Mesenchymal stem cell (in vitro differentiated cells and primary cell): Measurements from ENCODE around the gene CLIP2.

ENCODE experiments used
- DNase-seq: peaks from one replicate; pipeline ENCODE4 v3.0.0-alpha.2; 2013
- H2AFZ ChIP-seq: one replicate; pipeline ENCODE4 v1.6.1; 2013; ENCODE audit warnings: low read depth, mild to moderate bottlenecking, control low read depth, inconsistent platforms, low read length, moderate library complexity
- H2AK5ac ChIP-seq: 2 replicates; pipeline ENCODE4 v1.6.1; 2013; ENCODE audit warnings: low read length, moderate library complexity, mild to moderate bottlenecking, inconsistent platforms; ENCODE audit not compliant: severe bottlenecking
- H2BK120ac ChIP-seq: one replicate; pipeline ENCODE4 v1.6.1; 2013; ENCODE audit warnings: low read depth, mild to moderate bottlenecking, inconsistent platforms, low read length, moderate library complexity
- H2BK12ac ChIP-seq, 2 experiments: one replicate each; pipeline ENCODE4 v1.6.1; 2013; ENCODE audit warnings: inconsistent platforms in 2 of 2, low read length in 2 of 2, mild to moderate bottlenecking in 2 of 2, moderate library complexity in 2 of 2, control low read depth in 1 of 2
- H2BK15ac ChIP-seq: one replicate; pipeline ENCODE4 v1.6.1; 2013; ENCODE audit warnings: mild to moderate bottlenecking, low read depth, inconsistent platforms; ENCODE audit not compliant: poor library complexity, severe bottlenecking
- H2BK5ac ChIP-seq: 2 replicates; pipeline ENCODE4 v1.6.1; 2013; ENCODE audit warnings: low read depth, mild to moderate bottlenecking, low read length, control low read depth, inconsistent platforms; ENCODE audit not compliant: poor library complexity, severe bottlenecking
- H3K14ac ChIP-seq, 2 experiments: one replicate each; pipeline ENCODE4 v1.6.1; 2013; ENCODE audit warnings: inconsistent platforms in 2 of 2, low read length in 2 of 2, control low read depth in 1 of 2, mild to moderate bottlenecking in 1 of 2, moderate library complexity in 1 of 2
- H3K18ac ChIP-seq, 2 experiments: one replicate each; pipeline ENCODE4 v1.6.1; 2013; ENCODE audit warnings: inconsistent platforms in 2 of 2, low read length in 2 of 2, control low read depth in 1 of 2, low read depth in 1 of 2, mild to moderate bottlenecking in 1 of 2
- H3K23ac ChIP-seq, 2 experiments: one replicate each; pipeline ENCODE4 v1.6.1; 2013; ENCODE audit warnings: inconsistent platforms in 2 of 2, low read length in 2 of 2, mild to moderate bottlenecking in 2 of 2, moderate library complexity in 2 of 2, control low read depth in 1 of 2
- H3K27ac ChIP-seq: 2 replicates; pipeline ENCODE4 v1.5.1; 2013; ENCODE audit warnings: mild to moderate bottlenecking, moderate library complexity, low read length, control low read depth, inconsistent platforms; ENCODE audit not compliant: poor library complexity, severe bottlenecking
- H3K27me3 ChIP-seq, 2 experiments: 2 replicates each; pipeline versions ENCODE4 v1.6.1 to v1.7.0; 2013; ENCODE audit warnings: low read length in 2 of 2, mild to moderate bottlenecking in 2 of 2, moderate library complexity in 2 of 2, control low read depth in 1 of 2, inconsistent platforms in 1 of 2; ENCODE audit not compliant: control insufficient read depth in 1 of 2, insufficient read depth in 1 of 2
- H3K36me3 ChIP-seq, 2 experiments: 2 replicates each; pipeline versions ENCODE4 v1.6.1 to v1.7.0; 2013; ENCODE audit warnings: low read length in 2 of 2, control low read depth in 1 of 2, inconsistent platforms in 1 of 2, low read depth in 1 of 2, mild to moderate bottlenecking in 1 of 2; ENCODE audit not compliant: insufficient read depth in 2 of 2, control insufficient read depth in 1 of 2
- H3K4ac ChIP-seq, 2 experiments: one replicate each; pipeline ENCODE4 v1.6.1; 2013; ENCODE audit warnings: inconsistent platforms in 2 of 2, low read length in 2 of 2, mild to moderate bottlenecking in 2 of 2, moderate library complexity in 2 of 2, control low read depth in 1 of 2, low read depth in 1 of 2
- H3K4me1 ChIP-seq: 2 replicates; pipeline ENCODE4 v1.6.1; 2013; ENCODE audit warnings: low read depth, low read length, control low read depth; ENCODE audit not compliant: control insufficient read depth, insufficient read depth
- H3K4me2 ChIP-seq: 2 replicates; pipeline ENCODE4 v1.6.1; 2013; ENCODE audit warnings: low read length, mild to moderate bottlenecking, inconsistent platforms; ENCODE audit not compliant: poor library complexity, severe bottlenecking
- H3K4me3 ChIP-seq, 2 experiments: 2 replicates each; pipeline versions ENCODE4 v1.5.1 to v1.7.0; 2013; ENCODE audit warnings: low read length in 2 of 2, mild to moderate bottlenecking in 2 of 2, control low read depth in 1 of 2, low read depth in 1 of 2; ENCODE audit not compliant: insufficient read depth in 1 of 2
- H3K79me1 ChIP-seq: replicated peaks from 2 replicates; pipeline ENCODE4 v1.6.1; 2013; ENCODE audit warnings: mild to moderate bottlenecking, control low read depth, low read length, inconsistent platforms; ENCODE audit not compliant: poor library complexity, severe bottlenecking
- H3K9ac ChIP-seq: 2 replicates; pipeline ENCODE4 v1.7.0; 2013; ENCODE audit warnings: mild to moderate bottlenecking, low read length, moderate library complexity
- H3K9me3 ChIP-seq: 2 replicates; pipeline ENCODE4 v1.7.0; 2013; ENCODE audit warnings: mild to moderate bottlenecking, low read length; ENCODE audit not compliant: control insufficient read depth
- H4K8ac ChIP-seq: one replicate; pipeline ENCODE4 v1.6.1; 2013; ENCODE audit warnings: inconsistent platforms, mild to moderate bottlenecking, low read length, moderate library complexity
- H4K91ac ChIP-seq: one replicate; pipeline ENCODE4 v1.6.1; 2013; ENCODE audit warnings: mild to moderate bottlenecking, low read length, inconsistent platforms
- WGBS: methylation state at CpG from one replicate; pipeline ENCODE4 v1.1.7; 2013; ENCODE audit warnings: mixed read lengths; 5-methylcytosine and 5-hydroxymethylcytosine counted together

Gene CLIP2

DNA sequence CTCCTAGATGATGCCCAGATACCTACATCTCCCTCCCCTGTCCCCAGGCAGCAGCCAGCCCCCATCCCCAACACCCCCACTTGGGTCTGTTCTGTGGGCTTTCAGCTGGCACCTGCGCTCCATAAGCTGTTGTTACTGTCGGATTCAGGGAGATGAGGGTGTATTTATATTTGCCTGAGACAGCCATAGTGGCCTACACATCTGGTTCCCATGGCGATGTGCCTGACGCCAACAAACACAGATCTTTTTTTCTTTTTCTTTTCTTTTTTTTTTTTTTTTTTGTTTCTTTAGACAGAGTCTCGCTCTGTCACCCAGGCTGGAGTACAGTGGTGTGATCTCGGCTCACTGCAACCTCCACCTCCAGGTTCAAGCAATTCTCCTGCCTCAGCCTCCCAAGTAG is 73.1 kb downstream of the CLIP2 start:
- WGBS: 95% methylated on average over 4 of the region's 6 CpGs
- no peak overlapping the region for H3K4me3 ChIP-seq
- no peak overlapping the region for H3K4me2 ChIP-seq
- H2AFZ ChIP-seq: no peak overlapping the region
- H2BK15ac ChIP-seq: no peak overlapping the region
- H2BK5ac ChIP-seq: no peak overlapping the region
- no peak overlapping the region for H3K14ac ChIP-seq
- H3K23ac ChIP-seq: no peak overlapping the region
- H3K79me1 ChIP-seq: peaks cover 1% of the 10 kb centered on the region
- no peak overlapping the region for H3K18ac ChIP-seq
- H2BK120ac ChIP-seq: no peak overlapping the region
- H2BK12ac ChIP-seq: no peak overlapping the region
- H2AK5ac ChIP-seq: no peak overlapping the region
- no peak overlapping the region for H4K91ac ChIP-seq
- H3K9me3 ChIP-seq: no peaks in the 10 kb centered on the region
- H3K4me1 ChIP-seq: peaks cover 2% of the 10 kb centered on the region
- H3K27me3 ChIP-seq: no peaks in the 10 kb centered on the region
- DNase-seq: peak; percentile 63
- no peak overlapping the region for H3K27ac ChIP-seq
- H4K8ac ChIP-seq: no peak overlapping the region
- H3K9ac ChIP-seq: no peak overlapping the region
- no peak overlapping the region for H3K4ac ChIP-seq
- peaks cover 65 to 67% of the 10 kb centered on the region in 2 experiments for H3K36me3 ChIP-seq

DNA sequence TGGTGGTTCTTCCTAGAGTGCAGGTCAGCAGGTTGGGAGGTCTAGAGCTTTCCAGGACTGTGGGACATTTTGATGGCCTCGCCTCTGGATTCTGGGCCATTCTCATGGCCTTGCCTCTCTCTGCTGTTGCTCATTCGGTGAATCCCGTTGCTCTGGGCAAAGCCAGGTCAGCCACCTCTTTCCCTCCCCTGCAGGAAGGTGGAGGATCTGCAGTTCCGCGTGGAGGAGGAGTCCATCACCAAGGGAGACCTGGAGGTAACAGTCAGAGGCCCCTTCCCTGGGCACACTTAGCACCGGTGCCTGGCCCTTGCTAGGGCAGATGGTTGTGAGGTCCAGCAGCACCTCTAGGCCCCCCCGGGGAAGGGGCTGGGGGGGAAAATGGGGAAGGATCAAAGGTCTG is 74.9 kb downstream of the CLIP2 start:
- Histone ChIP-seq H3K36me3 (peaks cover 65 to 70% of the 10 kb centered on the region in 2 experiments), H3K27ac (no peak overlapping the region), H2BK15ac (no peak overlapping the region), H3K4ac (no peak overlapping the region), H3K9me3 (no peaks in the 10 kb centered on the region), H3K4me2 (no peak overlapping the region), H2BK5ac (no peak overlapping the region), H3K27me3 (no peaks in the 10 kb centered on the region), H4K91ac (no peak overlapping the region), H2BK12ac (no peak overlapping the region), H2AFZ (no peak overlapping the region), H2AK5ac (no peak overlapping the region), H4K8ac (no peak overlapping the region), H3K23ac (no peak overlapping the region), H3K4me3 (no peak overlapping the region), H2BK120ac (no peak overlapping the region), H3K4me1 (peaks cover 2% of the 10 kb centered on the region), H3K9ac (no peak overlapping the region), H3K18ac (no peak overlapping the region), H3K79me1 (peaks cover 1% of the 10 kb centered on the region), H3K14ac (no peak overlapping the region)
- WGBS: 81% methylated on average over 7 of the region's 7 CpGs
- DNase-seq: no peak

DNA sequence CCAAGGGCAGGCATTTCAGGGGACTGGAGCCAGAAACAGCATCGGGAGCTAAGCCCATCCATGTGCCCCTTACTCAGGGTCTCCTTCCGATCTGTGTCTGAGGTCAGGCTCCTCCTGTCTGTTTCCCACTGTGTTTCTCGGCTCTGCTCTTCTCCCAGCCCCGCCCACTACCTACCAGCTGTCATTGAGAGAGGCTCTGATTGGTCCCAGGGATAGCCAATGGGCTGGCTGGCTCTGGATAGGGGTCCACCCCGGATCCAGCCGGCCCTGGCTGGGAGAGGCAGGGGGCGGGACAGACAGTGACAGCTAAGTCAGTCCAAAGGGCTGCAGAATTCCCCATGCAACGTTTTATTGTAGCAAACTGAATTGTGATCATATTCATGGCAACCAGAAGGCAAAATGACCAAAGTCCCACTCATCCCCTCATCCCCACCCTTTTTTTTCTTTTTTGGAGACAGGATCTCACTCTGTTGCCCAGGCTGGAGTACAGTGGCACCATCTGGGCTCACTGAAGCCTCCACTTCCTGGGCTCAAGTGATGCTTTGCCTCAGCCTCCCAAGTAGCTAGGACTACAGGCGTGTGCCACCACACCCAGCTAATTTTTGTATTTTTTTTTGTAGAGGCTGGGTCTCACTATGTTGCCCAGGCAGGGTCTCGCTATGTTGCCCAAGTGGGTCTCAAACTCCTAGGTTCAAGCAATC is 76.3 kb downstream of the CLIP2 start:
- 46% methylated on average over 10 of the region's 10 CpGs for WGBS
- Histone ChIP-seq H4K91ac (no peak overlapping the region), H2BK12ac (no peak overlapping the region), H3K4me1 (peaks cover 2% of the 10 kb centered on the region), H3K18ac (peak overlapping the region in 1 of 2 experiments; percentile 48), H3K4me3 (no peak overlapping the region), H3K4me2 (no peak overlapping the region), H4K8ac (no peak overlapping the region), H3K9me3 (no peaks in the 10 kb centered on the region), H2BK120ac (no peak overlapping the region), H2BK15ac (no peak overlapping the region), H2AK5ac (no peak overlapping the region), H3K36me3 (peaks cover 55 to 60% of the 10 kb centered on the region in 2 experiments), H3K14ac (no peak overlapping the region), H3K27ac (no peak overlapping the region), H3K4ac (no peak overlapping the region), H2AFZ (no peak overlapping the region), H2BK5ac (no peak overlapping the region), H3K27me3 (no peaks in the 10 kb centered on the region), H3K9ac (no peak overlapping the region), H3K23ac (no peak overlapping the region), H3K79me1 (peaks cover 1% of the 10 kb centered on the region)
- DNase-seq: peak; percentile 80

DNA sequence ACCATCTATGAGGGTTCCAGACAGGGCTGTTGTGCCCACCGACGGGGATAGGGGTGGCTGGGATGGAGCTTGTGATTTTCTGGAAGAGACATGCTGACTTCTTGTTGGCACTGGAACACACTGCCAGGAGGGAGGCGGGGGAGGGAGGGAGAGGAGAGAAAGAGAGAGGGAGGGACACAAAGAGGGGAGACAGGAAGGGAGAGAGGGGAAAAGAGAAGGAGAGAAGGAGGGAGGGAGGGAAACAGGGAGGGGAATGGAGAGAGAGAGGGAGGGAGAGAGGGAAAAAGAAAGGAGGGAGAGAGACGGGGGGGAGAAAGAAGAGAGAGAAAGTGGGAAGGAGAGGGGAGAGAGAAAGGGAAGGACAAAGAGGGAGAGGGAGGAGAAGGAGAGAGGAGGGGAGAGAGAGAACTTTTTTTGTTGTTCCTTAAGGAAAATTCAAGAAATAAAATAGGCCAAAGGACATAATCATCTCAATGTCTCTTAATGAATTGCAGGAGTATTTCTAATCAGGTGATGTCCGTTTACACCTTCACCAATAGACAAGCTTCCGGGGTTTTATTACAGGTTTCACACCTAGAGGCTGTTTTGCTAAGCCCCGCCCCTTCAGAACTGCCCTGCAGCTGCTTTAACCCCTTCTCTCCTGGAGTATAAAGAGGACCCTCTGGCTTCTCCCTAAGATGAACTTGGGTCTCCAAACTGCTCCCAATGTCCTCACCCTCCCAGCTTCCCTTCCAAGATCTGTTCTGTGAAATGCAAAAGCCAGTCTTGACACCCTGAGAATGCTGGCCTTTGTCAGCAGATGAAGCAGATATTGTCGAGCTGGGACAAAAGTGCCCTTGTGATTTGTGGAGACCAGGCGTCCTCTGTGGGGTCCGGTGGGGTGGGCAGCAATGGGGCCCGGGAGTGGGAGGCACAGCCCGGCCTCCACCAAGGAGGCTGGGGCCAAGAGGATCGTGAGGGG is 82.5 kb downstream of the CLIP2 start:
- H3K9me3 ChIP-seq: no peaks in the 10 kb centered on the region
- no peak overlapping the region for H3K4me2 ChIP-seq
- H3K79me1 ChIP-seq: peaks cover 4% of the 10 kb centered on the region
- peak overlapping the region; percentile 19 for H4K8ac ChIP-seq
- no peak overlapping the region for H2AK5ac ChIP-seq
- H3K9ac ChIP-seq: no peak overlapping the region
- no peak overlapping the region for H3K27ac ChIP-seq
- H2BK12ac ChIP-seq: peak overlapping the region in 1 of 2 experiments; percentile 45
- peak overlapping the region in 1 of 2 experiments; percentile 43 for H3K23ac ChIP-seq
- peak overlapping the region in 1 of 2 experiments; percentile 26 for H3K14ac ChIP-seq
- H2BK15ac ChIP-seq: no peak overlapping the region
- no peak overlapping the region for H3K4ac ChIP-seq
- H4K91ac ChIP-seq: no peak overlapping the region
- peak; percentile 39 for DNase-seq
- 24% methylated on average over 13 of the region's 13 CpGs for WGBS
- no peak overlapping the region for H2BK120ac ChIP-seq
- H3K18ac ChIP-seq: peak overlapping the region in 1 of 2 experiments; percentile 76
- H3K27me3 ChIP-seq: no peaks in the 10 kb centered on the region
- no peak overlapping the region for H2BK5ac ChIP-seq
- H3K4me3 ChIP-seq: no peak overlapping the region
- H3K36me3 ChIP-seq: peaks cover 23 to 26% of the 10 kb centered on the region in 2 experiments
- H2AFZ ChIP-seq: no peak overlapping the region
- H3K4me1 ChIP-seq: peaks cover 25% of the 10 kb centered on the region
